Right lobe of liver (tissue), 6 donors: ENCODE results near the gene UBA52. TPM values are rescaled to one million over a fixed set of nuclear protein-coding genes. Genes with fewer than 3 reads are reported as not detected.
A peak's percentile ranks its signal among the peaks of the same experiment; 100 is the strongest.

Source experiments
- ATAC-seq, 4 donors: fragments of 200-7000 bp; cut with Tn5 transposase; one replicate each; pipeline ENCODE4 v1.9.1; 2020; ENCODE audit warnings: mild to moderate bottlenecking in 4 of 4, moderate library complexity in 4 of 4
- DNase-seq, 3 donors: peaks; one replicate each; pipeline ENCODE4 v3.0.0-alpha.2; 2020
- H3K27ac ChIP-seq, 3 donors: fragments of 200-600 bp; one replicate each; pipeline ENCODE4 v1.8.0; 2022
- H3K27me3 ChIP-seq, 2 donors: fragments of 200-600 bp; one replicate each; pipeline ENCODE4 v1.8.0; 2022
- H3K36me3 ChIP-seq, 4 donors: fragments of 200-600 bp; sonication (generic) in 1 of 4; one replicate each; pipeline versions ENCODE4 v1.5.1 to v1.8.0; 2017 to 2022; ENCODE audit warnings: control low read depth in 1 of 4
- H3K4me1 ChIP-seq, 4 donors: fragments of 200-600 bp; sonication (generic) in 1 of 4; one replicate each; pipeline versions ENCODE4 v1.5.1 to v1.8.0; 2017 to 2022; ENCODE audit warnings: control low read depth in 1 of 4
- H3K4me3 ChIP-seq, 3 donors: fragments of 200-600 bp; one replicate each; pipeline ENCODE4 v1.8.0; 2022
- H3K9me3 ChIP-seq, 4 donors: fragments of 200-600 bp; sonication (generic) in 1 of 4; one replicate each; pipeline versions ENCODE4 v1.5.1 to v1.8.0; 2017 to 2022; ENCODE audit warnings: control low read depth in 1 of 4
- CTCF ChIP-seq, 4 donors: fragments of 200-600 bp in 3 of 4; fragments of 450-650 bp in 1 of 4; IDR thresholded peaks; one replicate each; pipeline versions ENCODE4 v1.5.1 to v1.8.0; 2016 to 2022; ENCODE audit warnings: antibody characterized with exemption in 4 of 4, mild to moderate bottlenecking in 2 of 4
- POLR2A ChIP-seq: fragments of 450-650 bp; IDR thresholded peaks from one replicate; pipeline ENCODE4 v1.6.1; 2017; ENCODE audit warnings: antibody characterized with exemption, mild to moderate bottlenecking
- WGBS: methylation state at CpG from one replicate; pipeline ENCODE4 v1.1.6; 2018; ENCODE audit warnings: low coverage, low lambda C conversion rate; ENCODE audit not compliant: insufficient coverage; ENCODE audit errors: missing lambda C conversion rate; 5-methylcytosine and 5-hydroxymethylcytosine counted together
- intact Hi-C, 2 donors: fragments of 100-400 bp; cut with DNase I; formaldehyde crosslinking; loops; one replicate each; pipeline versions ENCODE4 v1.11.2 to v1.14.1; 2022
- total RNA-seq, 6 experiments: library from RNA; depleted of rRNA in 2 of 6; stranded (reverse); fragments of >200 nt in 2 of 6; fragmentation: NEBNext Ultra II Directional in 3 of 6; extraction: Animal tissue kit (Norgen Biotek cat#: 25700) in 3 of 6; gene quantifications; one replicate each; pipeline versions ENCODE4 v1.1.0 to v1.2.4, GENCODE V29; 2016 to 2023
- donor health status: DM: no; HTN: yes; CAD: no.
- donor health status: DM: no; HTN: no; CAD: no.
- donor health status: DM: no; HTN: no; CAD: no.
- donor health status: DM: no; HTN: yes; CAD: no.
- donor health status: DM: no; HTN: yes; CAD: no.

UBA52 gene
- total RNA-seq, 6 experiments from 2014 or later = 256 to 470 (median 406) TPM

GRCh38 chr19:18594824-18595373 is 23.2 kb downstream of the UBA52 start:
- Histone ChIP-seq H3K9me3 (no peaks in the 10 kb centered on the region), H3K27ac (no peak overlapping the region), H3K4me3 (no peak overlapping the region), H3K4me1 (peaks cover 0 to 16% (median 6%) of the 10 kb centered on the region in 4 donors), H3K27me3 (no peaks in the 10 kb centered on the region), H3K36me3 (peaks cover 0 to 9% (median 2%) of the 10 kb centered on the region in 4 donors)
- no peak for ATAC-seq
- WGBS = 9% methylated on average over 7 of the region's 26 CpGs
- intact Hi-C loops = loop anchor here in 1 of 2 donors (5.0 kb wide), 1 partner anchor 252 kb away; no protein-coding TSS in a partner anchor
- TF ChIP-seq CTCF (IDR thresholded peaks at IDR 0.05) = no peak
- no peak for TF ChIP-seq POLR2A
- DNase-seq = no peak

GRCh38 chr19:18595475-18595874 is 23.8 kb downstream of the UBA52 start:
- WGBS = 67% methylated on average over 3 of the region's 6 CpGs
- Histone ChIP-seq H3K9me3 (no peaks in the 10 kb centered on the region), H3K36me3 (peaks cover 0 to 9% (median 2%) of the 10 kb centered on the region in 4 donors), H3K27ac (no peak overlapping the region), H3K4me1 (peaks cover 0 to 15% (median 5%) of the 10 kb centered on the region in 4 donors), H3K27me3 (no peaks in the 10 kb centered on the region), H3K4me3 (no peak overlapping the region)
- intact Hi-C loops = no loop called here
- no peak for TF ChIP-seq POLR2A
- TF ChIP-seq CTCF (IDR thresholded peaks at IDR 0.05) = no peak
- no peak for DNase-seq
- no peak for ATAC-seq

- DNase-seq (peak in 2 of 3 donors; percentile 73 to 77), ATAC-seq (peak; percentile 78 to 87 (median 82))
- no peaks in the 10 kb centered on the region for H3K36me3 ChIP-seq
- no peaks in the 10 kb centered on the region for H3K27me3 ChIP-seq
- H3K4me3 ChIP-seq = no peak overlapping the region
- TF ChIP-seq POLR2A = no peak
- no peak for TF ChIP-seq CTCF (IDR thresholded peaks at IDR 0.05)
- 4% methylated on average over 5 of the region's 21 CpGs for WGBS
- intact Hi-C loops = no loop called here
- no peak overlapping the region for H3K27ac ChIP-seq
- no peaks in the 10 kb centered on the region for H3K9me3 ChIP-seq
- H3K4me1 ChIP-seq = peaks cover 0 to 15% (median 5%) of the 10 kb centered on the region in 4 donors
Observed at GRCh38 chr19:18596752-18597157, 25.1 kb downstream of the UBA52 start.

GRCh38 chr19:18597809-18598660 is 26.4 kb downstream of the UBA52 start:
- Histone ChIP-seq H3K4me1 (peaks cover 0 to 15% (median 5%) of the 10 kb centered on the region in 4 donors), H3K4me3 (no peak overlapping the region), H3K27me3 (peaks cover 0 to under 1% of the 10 kb centered on the region in 2 donors), H3K36me3 (no peaks in the 10 kb centered on the region), H3K27ac (no peak overlapping the region), H3K9me3 (no peaks in the 10 kb centered on the region)
- intact Hi-C loops = no loop called here
- DNase-seq (no peak), ATAC-seq (no peak)
- WGBS = 54% methylated on average over 7 of the region's 25 CpGs
- TF ChIP-seq CTCF (IDR thresholded peaks at IDR 0.05) (no peak), POLR2A (no peak)
